Gastroesophageal sphincter (tissue), 3 donors: ENCODE data around the gene HCN4.

Experiments
- CTCF ChIP-seq, 4 experiments: fragments of 200-600 bp in 2 of 4; fragments of 450-650 bp in 2 of 4; sonication (generic) in 1 of 4; IDR thresholded peaks; one replicate each; pipeline ENCODE4 v1.5.1; 2017 to 2019; ENCODE audit warnings: antibody characterized with exemption in 4 of 4, mild to moderate bottlenecking in 2 of 4, moderate library complexity in 2 of 4
- EP300 ChIP-seq: sonication (generic); formaldehyde crosslinking; IDR thresholded peaks from one replicate; pipeline ENCODE4 v1.6.1; 2017; ENCODE audit warnings: antibody characterized with exemption, mild to moderate bottlenecking
- POLR2A ChIP-seq, 2 donors: fragments of 450-650 bp; IDR thresholded peaks; one replicate each; pipeline ENCODE4 v1.6.1; 2017; ENCODE audit warnings: antibody characterized with exemption in 2 of 2, mild to moderate bottlenecking in 2 of 2, moderate library complexity in 1 of 2
- POLR2AphosphoS5 ChIP-seq: sonication (generic); formaldehyde crosslinking; IDR thresholded peaks from one replicate; pipeline ENCODE4 v1.6.1; 2017; ENCODE audit warnings: antibody characterized with exemption

GRCh38 chr15:73369154-73369694 lies 466 bp upstream of the HCN4 start:
- no peak for TF ChIP-seq CTCF (IDR thresholded peaks at IDR 0.05)
- no peak for TF ChIP-seq POLR2A (IDR thresholded peaks at IDR 0.05)
- no peak for TF ChIP-seq EP300
- TF ChIP-seq POLR2AphosphoS5, result no peak
